Thyroid gland (tissue), 4 donors: Measurements from ENCODE around the gene SAMD4A.

Experiments used
- POLR2A ChIP-seq, 2 donors: fragments of 450-650 bp; IDR thresholded peaks; one replicate each; pipeline ENCODE4 v1.6.1; 2017; ENCODE audit warnings: antibody characterized with exemption in 2 of 2, mild to moderate bottlenecking in 2 of 2, moderate library complexity in 1 of 2
- TF ChIP-seq, protein P1 (sequence below), 6 experiments: fragments of 200-600 bp in 3 of 6; fragments of 450-650 bp in 3 of 6; sonication (generic) in 3 of 6; IDR thresholded peaks; one replicate each; pipeline ENCODE4 v1.5.1; 2016 to 2019; ENCODE audit warnings: antibody characterized with exemption in 6 of 6, mild to moderate bottlenecking in 2 of 6, inconsistent platforms in 1 of 6, moderate library complexity in 1 of 6

DNA sequence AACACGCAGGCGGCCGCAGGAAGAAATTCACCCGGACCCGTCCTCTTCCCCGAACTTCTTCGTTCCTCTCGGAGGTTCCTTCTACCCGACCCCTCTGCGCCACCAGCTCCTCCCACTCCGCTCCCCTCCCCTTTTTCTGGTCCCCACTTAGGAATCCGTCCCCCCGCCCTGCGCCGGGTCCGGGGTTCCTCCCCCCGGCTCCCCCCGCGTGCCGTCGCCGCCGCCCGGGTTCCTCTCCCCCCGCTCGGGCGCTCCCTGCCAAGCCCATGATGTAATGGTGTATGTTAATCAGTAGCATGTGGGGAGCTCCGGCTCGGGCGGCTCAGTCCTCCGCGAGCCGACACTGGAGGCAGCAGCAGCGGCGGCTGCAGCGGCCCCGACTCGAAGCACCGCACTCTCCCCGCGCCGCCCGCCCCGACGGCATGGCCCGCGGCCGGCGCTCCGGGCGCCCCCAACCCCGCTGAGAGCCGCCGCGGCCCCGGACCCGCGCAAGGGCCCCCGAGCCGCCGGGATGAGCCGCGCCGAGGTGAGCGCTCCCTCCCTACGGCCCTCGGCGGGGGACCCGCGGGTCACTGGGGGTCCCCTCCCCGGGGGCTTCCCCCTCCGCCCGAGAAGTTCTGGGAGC lies 1.0 kb upstream of the SAMD4A start:
- TF ChIP-seq, protein P1, sequence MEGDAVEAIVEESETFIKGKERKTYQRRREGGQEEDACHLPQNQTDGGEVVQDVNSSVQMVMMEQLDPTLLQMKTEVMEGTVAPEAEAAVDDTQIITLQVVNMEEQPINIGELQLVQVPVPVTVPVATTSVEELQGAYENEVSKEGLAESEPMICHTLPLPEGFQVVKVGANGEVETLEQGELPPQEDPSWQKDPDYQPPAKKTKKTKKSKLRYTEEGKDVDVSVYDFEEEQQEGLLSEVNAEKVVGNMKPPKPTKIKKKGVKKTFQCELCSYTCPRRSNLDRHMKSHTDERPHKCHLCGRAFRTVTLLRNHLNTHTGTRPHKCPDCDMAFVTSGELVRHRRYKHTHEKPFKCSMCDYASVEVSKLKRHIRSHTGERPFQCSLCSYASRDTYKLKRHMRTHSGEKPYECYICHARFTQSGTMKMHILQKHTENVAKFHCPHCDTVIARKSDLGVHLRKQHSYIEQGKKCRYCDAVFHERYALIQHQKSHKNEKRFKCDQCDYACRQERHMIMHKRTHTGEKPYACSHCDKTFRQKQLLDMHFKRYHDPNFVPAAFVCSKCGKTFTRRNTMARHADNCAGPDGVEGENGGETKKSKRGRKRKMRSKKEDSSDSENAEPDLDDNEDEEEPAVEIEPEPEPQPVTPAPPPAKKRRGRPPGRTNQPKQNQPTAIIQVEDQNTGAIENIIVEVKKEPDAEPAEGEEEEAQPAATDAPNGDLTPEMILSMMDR (IDR thresholded peaks at IDR 0.05) = no peak
- peak; percentile 54 to 93 for TF ChIP-seq POLR2A (IDR thresholded peaks at IDR 0.05)
